NCI-H526 treated with DMSO at 0.1 percent for 48 hours (cell line): ENCODE measurements around the gene JAZF1.

ENCODE experiments used
- DNase-seq: peaks from one replicate; lab custom pipeline; 2025; lab: John Stamatoyannopoulos, UW

The JAZF1 gene

GRCh38 chr7:28008911-28009310, 171.7 kb downstream of the JAZF1 start:
- no peak for DNase-seq

- no peak for DNase-seq
Measured at GRCh38 chr7:28008171-28008570, 172.4 kb downstream of the JAZF1 start.

- DNase-seq, result no peak
Measured at GRCh38 chr7:28006491-28006890, 174.1 kb downstream of the JAZF1 start.

GRCh38 chr7:28005847-28006231, 174.8 kb downstream of the JAZF1 start:
- no peak for DNase-seq

- no peak for DNase-seq
Measured at GRCh38 chr7:28005075-28005846, 175.3 kb downstream of the JAZF1 start.

GRCh38 chr7:28003408-28003807, 177.2 kb downstream of the JAZF1 start:
- no peak for DNase-seq

- no peak for DNase-seq
Measured at GRCh38 chr7:28002638-28003037, 178.0 kb downstream of the JAZF1 start.

GRCh38 chr7:28001896-28002295, 178.7 kb downstream of the JAZF1 start:
- no peak for DNase-seq

GRCh38 chr7:27999829-28000228, 180.8 kb downstream of the JAZF1 start:
- DNase-seq, result no peak

GRCh38 chr7:27998382-27998781, 182.2 kb downstream of the JAZF1 start:
- DNase-seq, result no peak

- no peak for DNase-seq
Measured at GRCh38 chr7:27997188-27997707, 183.3 kb downstream of the JAZF1 start.

- DNase-seq, result no peak
Measured at GRCh38 chr7:27996141-27996540, 184.5 kb downstream of the JAZF1 start.

GRCh38 chr7:27995228-27995627, 185.4 kb downstream of the JAZF1 start:
- DNase-seq, result no peak

- DNase-seq, result no peak
Measured at GRCh38 chr7:27994639-27995038, 186.0 kb downstream of the JAZF1 start.

GRCh38 chr7:27992755-27993493, 187.7 kb downstream of the JAZF1 start:
- no peak for DNase-seq

- DNase-seq, result no peak
Measured at GRCh38 chr7:27992097-27992496, 188.5 kb downstream of the JAZF1 start.

GRCh38 chr7:27991006-27991528, 189.5 kb downstream of the JAZF1 start:
- DNase-seq, result no peak

GRCh38 chr7:27976531-27976930, 204.1 kb downstream of the JAZF1 start:
- DNase-seq, result no peak

- no peak for DNase-seq
Measured at GRCh38 chr7:27973625-27974024, 207.0 kb downstream of the JAZF1 start.

GRCh38 chr7:27972276-27972675, 208.3 kb downstream of the JAZF1 start:
- no peak for DNase-seq

GRCh38 chr7:27971171-27971812, 209.3 kb downstream of the JAZF1 start:
- DNase-seq, result no peak

- DNase-seq, result no peak
Measured at GRCh38 chr7:27970350-27970749, 210.2 kb downstream of the JAZF1 start.

GRCh38 chr7:27969346-27969745, 211.2 kb downstream of the JAZF1 start:
- DNase-seq, result no peak
